HepG2 (cell line): ENCODE measurements around the gene PCGF5. TPM values are rescaled to one million over a fixed set of nuclear protein-coding genes. Genes with fewer than 3 reads are reported as not detected.

Source experiments
- ATAC-seq: fragments of 200-7000 bp; cut with Tn5 transposase; 3 replicates; pipeline ENCODE4 v1.9.1; 2020; ENCODE audit warnings: mild to moderate bottlenecking, moderate library complexity
- BruUV-seq: library from RNA; stranded (reverse); fragments of 400-500 nt; replicated peaks from 2 replicates; lab custom pipeline; 2021; lab: Mats Ljungman, UMichigan
- CTCF ChIA-PET: fragments of 300-600 bp; formaldehyde crosslinking; extraction: SDS; loops from one replicate; lab custom pipeline; 2021; ENCODE audit warnings: low total read pairs, inconsistent platforms, low intra/inter-chr PET ratio; lab: Yijun Ruan, JAX
- POLR2A ChIA-PET: fragments of 350-600 bp; sonication (Branson Sonifier 250); formaldehyde crosslinking; loops from one replicate; lab custom pipeline; 2020; ENCODE audit warnings: antibody characterized with exemption, inconsistent platforms; lab: Yijun Ruan, JAX
- DNase-seq: peaks from one replicate; pipeline ENCODE4 v3.0.0-alpha.2; 2015; ENCODE audit warnings: low spot score
- FAIRE-seq: peaks from 3 replicates; lab custom pipeline; 2011; peaks lifted over from hg19 to GRCh38; lab: Jason Lieb, UNC
- H2AFZ ChIP-seq: one replicate; pipeline ENCODE4 v1.6.1; 2011; ENCODE audit warnings: low read length, inconsistent platforms
- H3K27ac ChIP-seq: fragments of 300-600 bp; 3 replicates; pipeline ENCODE4 v1.8.0; 2011; ENCODE audit warnings: mixed run types, mild to moderate bottlenecking, mixed read lengths, low read length, inconsistent platforms; ENCODE audit not compliant: insufficient read depth; ENCODE audit errors: extremely low read length
- H3K27me3 ChIP-seq, 2 experiments: fragments of 200-600 bp in 1 of 2; 2 replicates in 1 of 2; 3 replicates in 1 of 2; pipeline versions ENCODE4 v1.6.0 to v1.8.0; 2011; ENCODE audit warnings: low read length in 2 of 2, mild to moderate bottlenecking in 2 of 2, moderate library complexity in 2 of 2, inconsistent platforms in 1 of 2; ENCODE audit not compliant: insufficient read depth in 2 of 2, control insufficient read depth in 1 of 2
- H3K36me3 ChIP-seq, 2 experiments: fragments of 200-600 bp in 1 of 2; replicated peaks in 1 of 2; 2 replicates in 1 of 2; 3 replicates in 1 of 2; pipeline versions ENCODE4 v1.5.1 to v1.8.0; 2011; ENCODE audit warnings: low read length in 2 of 2, inconsistent platforms in 1 of 2; ENCODE audit not compliant: insufficient read depth in 2 of 2, control insufficient read depth in 1 of 2
- H3K4me1 ChIP-seq: 2 replicates; pipeline ENCODE4 v1.5.1; 2012; ENCODE audit warnings: low read length, inconsistent platforms; ENCODE audit not compliant: insufficient read depth
- H3K4me2 ChIP-seq: 2 replicates; pipeline ENCODE4 v1.6.0; 2011; ENCODE audit warnings: low read depth, low read length, inconsistent platforms
- H3K4me3 ChIP-seq, 3 experiments: fragments of 200-600 bp in 1 of 3; sonication (generic), shearing (Covaris generic) in 1 of 3; replicated peaks in 1 of 3; 2 replicates each; pipeline ENCODE4 v1.5.1; 2011 to 2016; ENCODE audit warnings: low read length in 3 of 3, inconsistent platforms in 2 of 3, low read depth in 2 of 3, mild to moderate bottlenecking in 2 of 3, control low read depth in 1 of 3, mixed read lengths in 1 of 3; ENCODE audit not compliant: insufficient read depth in 1 of 3
- H3K79me2 ChIP-seq: one replicate; pipeline ENCODE4 v1.6.1; 2011; ENCODE audit warnings: low read length, inconsistent platforms; ENCODE audit not compliant: insufficient read depth
- H3K9ac ChIP-seq: 2 replicates; pipeline ENCODE4 v1.6.0; 2011; ENCODE audit warnings: mild to moderate bottlenecking, low read depth, low read length, inconsistent platforms; ENCODE audit not compliant: insufficient read depth
- H3K9me3 ChIP-seq: 2 replicates; pipeline ENCODE4 v1.5.1; 2012; ENCODE audit warnings: mild to moderate bottlenecking, low read length
- H4K20me1 ChIP-seq: 2 replicates; pipeline ENCODE4 v1.6.0; 2011; ENCODE audit warnings: inconsistent platforms, mild to moderate bottlenecking, low read length, moderate library complexity; ENCODE audit not compliant: insufficient read depth
- AHDC1 ChIP-seq: sonication (generic); formaldehyde crosslinking; IDR thresholded peaks from 2 replicates; pipeline ENCODE4 v1.5.1; 2020; ENCODE audit warnings: mild to moderate bottlenecking, missing genetic modification reagents, borderline replicate concordance
- ATF7-NPFF ChIP-seq: sonication (generic); formaldehyde crosslinking; IDR thresholded peaks from 2 replicates; pipeline ENCODE4 v1.8.1; 2023; ENCODE audit warnings: mild to moderate bottlenecking, low read depth, missing genetic modification reagents, moderate library complexity
- CBFB ChIP-seq: sonication (generic); formaldehyde crosslinking; IDR thresholded peaks from 2 replicates; pipeline ENCODE4 v1.4.0; 2020; ENCODE audit warnings: missing genetic modification reagents
- HNRNPK ChIP-seq: fragments of 200-400 bp; formaldehyde crosslinking; IDR thresholded peaks from 2 replicates; pipeline ENCODE4 v1.6.1; 2018; ENCODE audit warnings: low read length, low read depth, moderate library complexity, mild to moderate bottlenecking; ENCODE audit not compliant: poor library complexity, severe bottlenecking
- ONECUT2 ChIP-seq: sonication (generic); formaldehyde crosslinking; IDR thresholded peaks from 2 replicates; pipeline ENCODE4 v1.4.0; 2020; ENCODE audit warnings: missing genetic modification reagents
- PITX1 ChIP-seq: sonication (generic); formaldehyde crosslinking; IDR thresholded peaks from 2 replicates; pipeline ENCODE4 v1.5.1; 2020; ENCODE audit warnings: mild to moderate bottlenecking, missing genetic modification reagents
- SRY ChIP-seq: sonication (generic); formaldehyde crosslinking; IDR thresholded peaks from 2 replicates; pipeline ENCODE4 v1.8.0; 2022; ENCODE audit warnings: mild to moderate bottlenecking, missing genetic modification reagents
- ZNF230 ChIP-seq: sonication (generic); formaldehyde crosslinking; IDR thresholded peaks from 2 replicates; pipeline ENCODE4 v1.4.0; 2020; ENCODE audit warnings: mild to moderate bottlenecking, missing genetic modification reagents
- ZNF235 ChIP-seq: sonication (generic); formaldehyde crosslinking; IDR thresholded peaks from 2 replicates; pipeline ENCODE4 v1.8.1; 2023; ENCODE audit warnings: mild to moderate bottlenecking, missing genetic modification reagents, borderline replicate concordance
- ZNF644 ChIP-seq: IDR thresholded peaks from 2 replicates; pipeline ENCODE4 v1.6.1; 2016; ENCODE audit warnings: low read depth
- WGBS: methylation state at CpG from one replicate; pipeline ENCODE4 v1.1.6; 2017; ENCODE audit warnings: low lambda C conversion rate; 5-methylcytosine and 5-hydroxymethylcytosine counted together
- in situ Hi-C: cut with HindIII; loops from 2 replicates; pipeline ENCODE4 v1.10.0; 2017; ENCODE audit warnings: low pct_unique_long_range_greater_than_20kb; ENCODE audit not compliant: extremely low pct_ligation_motif_present
- intact Hi-C: fragments of 100-400 bp; cut with micrococcal nuclease; formaldehyde crosslinking; loops from one replicate; pipeline ENCODE4 v1.10.0; 2022; ENCODE audit not compliant: unreplicated experiment
- polyA plus RNA-seq, 8 experiments: library from polyadenylated mRNA; depleted of rRNA in 3 of 8; stranded (reverse) in 7 of 8; unstranded in 1 of 8; fragments of >200 nt; fragmentation: Illumina TruSeq in 4 of 8; extraction: Trizol in 4 of 8; gene quantifications; 2 replicates each; pipeline versions ENCODE4 v1.2.1 to v1.2.3, GENCODE V29; 2011 to 2016; ENCODE audit warnings: low read depth in 4 of 8, missing spikeins in 1 of 8, mixed read lengths in 1 of 8; ENCODE audit not compliant: insufficient read depth in 1 of 8
- total RNA-seq, 5 experiments: library from RNA; depleted of rRNA; stranded (reverse); fragments of >200 nt; fragmentation: Illumina TruSeq; extraction: Trizol; gene quantifications; 2 replicates each; pipeline ENCODE4 v1.2.3, GENCODE V29; 2016; ENCODE audit warnings: low read depth in 1 of 5
- TF ChIP-seq, protein P1 (sequence below): sonication (generic); formaldehyde crosslinking; IDR thresholded peaks from 2 replicates; pipeline ENCODE4 v1.5.0; 2020; ENCODE audit warnings: missing genetic modification reagents
- TF ChIP-seq, protein P2 (sequence below): sonication (generic); formaldehyde crosslinking; IDR thresholded peaks from 2 replicates; pipeline ENCODE4 v1.8.0; 2022; ENCODE audit warnings: missing genetic modification reagents, low read depth, mild to moderate bottlenecking, borderline replicate concordance

PCGF5 gene
- total and polyA plus RNA-seq, 2 of the 13 experiments (the other 11 are each of a cell fraction or from before 2014, with no cell fraction given): 61.3 to 138 TPM

- TF ChIP-seq, protein P1, sequence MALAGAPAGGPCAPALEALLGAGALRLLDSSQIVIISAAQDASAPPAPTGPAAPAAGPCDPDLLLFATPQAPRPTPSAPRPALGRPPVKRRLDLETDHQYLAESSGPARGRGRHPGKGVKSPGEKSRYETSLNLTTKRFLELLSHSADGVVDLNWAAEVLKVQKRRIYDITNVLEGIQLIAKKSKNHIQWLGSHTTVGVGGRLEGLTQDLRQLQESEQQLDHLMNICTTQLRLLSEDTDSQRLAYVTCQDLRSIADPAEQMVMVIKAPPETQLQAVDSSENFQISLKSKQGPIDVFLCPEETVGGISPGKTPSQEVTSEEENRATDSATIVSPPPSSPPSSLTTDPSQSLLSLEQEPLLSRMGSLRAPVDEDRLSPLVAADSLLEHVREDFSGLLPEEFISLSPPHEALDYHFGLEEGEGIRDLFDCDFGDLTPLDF (CRISPR knock-in tag): no peak
- TF ChIP-seq, protein P2, sequence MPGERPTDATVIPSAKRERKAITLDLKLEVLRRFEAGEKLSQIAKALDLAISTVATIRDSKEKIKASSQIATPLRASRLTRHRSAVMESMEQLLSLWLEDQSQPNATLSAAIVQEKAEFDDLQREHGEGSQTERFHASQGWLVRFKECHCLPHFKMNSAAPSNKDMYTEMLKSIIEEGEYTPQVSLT (CRISPR knock-in tag): no peak
These were observed 97.1 kb downstream of the PCGF5 start (continued) for GRCh38 chr10:91317541-91317940.

DNA sequence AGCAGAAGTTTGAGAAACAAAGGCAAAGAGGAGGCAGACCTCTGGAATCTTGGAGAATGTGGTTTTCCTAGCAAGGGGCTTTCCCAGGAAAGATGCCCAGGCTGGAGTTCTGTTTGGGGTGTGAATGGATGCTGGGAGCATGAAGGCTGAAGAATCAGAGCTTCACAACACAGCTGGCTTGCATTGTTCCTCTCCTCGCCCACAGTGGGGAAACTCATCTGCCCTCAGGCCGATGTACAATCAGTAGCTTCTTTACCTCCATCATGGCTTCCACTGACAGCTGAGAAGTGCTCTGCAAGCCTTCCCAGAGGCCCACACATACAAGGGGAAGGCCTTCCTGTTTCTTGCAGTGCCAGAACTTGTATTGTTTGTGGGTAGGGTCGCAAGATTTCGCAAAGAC lies 98.9 kb downstream of the PCGF5 start:
- CTCF ChIA-PET: no interaction called here
- H3K9ac ChIP-seq: no peak overlapping the region
- no peaks in the 10 kb centered on the region for H3K79me2 ChIP-seq
- H3K4me1 ChIP-seq: no peaks in the 10 kb centered on the region
- H3K27ac ChIP-seq: no peak overlapping the region
- H3K9me3 ChIP-seq: no peaks in the 10 kb centered on the region
- DNase-seq (no peak), ATAC-seq (no peak), FAIRE-seq (no peak)
- BruUV-seq: no TSS peak
- in situ Hi-C loops (no loop called here), intact Hi-C loops (loop anchor here (10.0 kb wide), 1 partner anchor 235 kb away; no protein-coding TSS in a partner anchor)
- H3K4me2 ChIP-seq: no peak overlapping the region
- no peak overlapping the region for H3K4me3 ChIP-seq
- POLR2A ChIA-PET: no interaction called here
- no peak overlapping the region for H2AFZ ChIP-seq
- H3K27me3 ChIP-seq: no peaks in the 10 kb centered on the region
- 37% methylated on average over 4 of the region's 4 CpGs for WGBS
- H4K20me1 ChIP-seq: no peaks in the 10 kb centered on the region
- H3K36me3 ChIP-seq: no peaks in the 10 kb centered on the region
- TF ChIP-seq ZNF235 (CRISPR knock-in tag) (no peak), SRY (CRISPR knock-in tag) (no peak), ZNF230 (CRISPR knock-in tag) (no peak), AHDC1 (CRISPR knock-in tag) (no peak), ATF7-NPFF (no peak), CBFB (CRISPR knock-in tag) (no peak), ZNF644 (no peak), HNRNPK (no peak), ONECUT2 (no peak), PITX1 (no peak)
